ENCODE measurements around the gene COL2A1. TPM values are rescaled to one million over a fixed set of nuclear protein-coding genes. Genes with fewer than 3 reads are reported as not detected.

COL2A1 gene
- total and polyA plus RNA-seq, 4 donors, result not detected

- no peaks in the 10 kb centered on the region for H3K36me3 ChIP-seq (ENCODE audit: control insufficient read depth in 1 of 2, insufficient read depth in 2 of 2, low read length in 1 of 2)
- ATAC-seq (ENCODE audit: low FRiP score), result no peak
- intact Hi-C loops (cut with DNase I), result no loop called here
- DNase-seq, result no peak
- no peaks in the 10 kb centered on the region for H3K9me3 ChIP-seq (ENCODE audit: control insufficient read depth, low read length)
- WGBS, 2 donors, result 81 to 89% methylated on average over 5 of the region's 5 CpGs
- H3K4me1 ChIP-seq (ENCODE audit: control insufficient read depth in 1 of 2, insufficient read depth in 2 of 2, low read length in 2 of 2), result no peaks in the 10 kb centered on the region
- no peaks in the 10 kb centered on the region for H3K27me3 ChIP-seq (ENCODE audit: control insufficient read depth in 1 of 2, insufficient read depth in 2 of 2, low read length in 1 of 2)
- no peak overlapping the region for H3K4me3 ChIP-seq (ENCODE audit: low read length in 2 of 2)
- no peak overlapping the region for H3K27ac ChIP-seq (ENCODE audit: low read depth in 1 of 2, low read length in 2 of 2)
Measured at GRCh38 chr12:47979166-47979565, 25.1 kb downstream of the COL2A1 start.

- H3K4me3 ChIP-seq (ENCODE audit: low read length in 2 of 2), result no peak overlapping the region
- no peak for DNase-seq
- no peak overlapping the region for H3K27ac ChIP-seq (ENCODE audit: low read depth in 1 of 2, low read length in 2 of 2)
- no peak for ATAC-seq (ENCODE audit: low FRiP score)
- no peaks in the 10 kb centered on the region for H3K36me3 ChIP-seq (ENCODE audit: control insufficient read depth in 1 of 2, insufficient read depth in 2 of 2, low read length in 1 of 2)
- no peaks in the 10 kb centered on the region for H3K4me1 ChIP-seq (ENCODE audit: control insufficient read depth in 1 of 2, insufficient read depth in 2 of 2, low read length in 2 of 2)
- 87 to 91% methylated on average over 7 of the region's 7 CpGs for WGBS, 2 donors
- intact Hi-C loops (cut with DNase I), result no loop called here
- H3K9me3 ChIP-seq (ENCODE audit: control insufficient read depth, low read length), result no peaks in the 10 kb centered on the region
- no peaks in the 10 kb centered on the region for H3K27me3 ChIP-seq (ENCODE audit: control insufficient read depth in 1 of 2, insufficient read depth in 2 of 2, low read length in 1 of 2)
Measured at GRCh38 chr12:47978598-47978873, 25.7 kb downstream of the COL2A1 start.

- no peak for ATAC-seq (ENCODE audit: low FRiP score)
- Histone ChIP-seq H3K27me3 (ENCODE audit: control insufficient read depth in 1 of 2, insufficient read depth in 2 of 2, low read length in 1 of 2) (no peaks in the 10 kb centered on the region), H3K27ac (ENCODE audit: low read depth in 1 of 2, low read length in 2 of 2) (no peak overlapping the region), H3K4me3 (ENCODE audit: low read length in 2 of 2) (no peak overlapping the region), H3K36me3 (ENCODE audit: control insufficient read depth in 1 of 2, insufficient read depth in 2 of 2, low read length in 1 of 2) (no peaks in the 10 kb centered on the region), H3K4me1 (ENCODE audit: control insufficient read depth in 1 of 2, insufficient read depth in 2 of 2, low read length in 2 of 2) (no peaks in the 10 kb centered on the region), H3K9me3 (ENCODE audit: control insufficient read depth, low read length) (no peaks in the 10 kb centered on the region)
- no peak for DNase-seq
- 84 to 86% methylated on average over 14 to 18 of the region's 18 CpGs for WGBS, 2 donors
- intact Hi-C loops (cut with DNase I), result no loop called here
Measured at GRCh38 chr12:47977772-47978597, 26.3 kb downstream of the COL2A1 start.

- 89 to 92% methylated on average over 12 of the region's 12 CpGs for WGBS, 2 donors
- Histone ChIP-seq H3K27me3 (ENCODE audit: control insufficient read depth in 1 of 2, insufficient read depth in 2 of 2, low read length in 1 of 2) (no peaks in the 10 kb centered on the region), H3K36me3 (ENCODE audit: control insufficient read depth in 1 of 2, insufficient read depth in 2 of 2, low read length in 1 of 2) (no peaks in the 10 kb centered on the region), H3K4me1 (ENCODE audit: control insufficient read depth in 1 of 2, insufficient read depth in 2 of 2, low read length in 2 of 2) (no peaks in the 10 kb centered on the region), H3K27ac (ENCODE audit: low read depth in 1 of 2, low read length in 2 of 2) (no peak overlapping the region), H3K9me3 (ENCODE audit: control insufficient read depth, low read length) (no peaks in the 10 kb centered on the region), H3K4me3 (ENCODE audit: low read length in 2 of 2) (no peak overlapping the region)
- intact Hi-C loops (cut with DNase I), result no loop called here
- DNase-seq (no peak), ATAC-seq (ENCODE audit: low FRiP score) (no peak)
Measured at GRCh38 chr12:47977046-47977771, 27.1 kb downstream of the COL2A1 start.

- Histone ChIP-seq H3K27ac (ENCODE audit: low read depth in 1 of 2, low read length in 2 of 2) (no peak overlapping the region), H3K4me1 (ENCODE audit: control insufficient read depth in 1 of 2, insufficient read depth in 2 of 2, low read length in 2 of 2) (no peaks in the 10 kb centered on the region), H3K36me3 (ENCODE audit: control insufficient read depth in 1 of 2, insufficient read depth in 2 of 2, low read length in 1 of 2) (no peaks in the 10 kb centered on the region), H3K4me3 (ENCODE audit: low read length in 2 of 2) (no peak overlapping the region), H3K9me3 (ENCODE audit: control insufficient read depth, low read length) (no peaks in the 10 kb centered on the region), H3K27me3 (ENCODE audit: control insufficient read depth in 1 of 2, insufficient read depth in 2 of 2, low read length in 1 of 2) (no peaks in the 10 kb centered on the region)
- 95 to 96% methylated on average over 11 of the region's 11 CpGs for WGBS, 2 donors
- DNase-seq (no peak), ATAC-seq (ENCODE audit: low FRiP score) (no peak)
- intact Hi-C loops (cut with DNase I), result no loop called here
Measured at GRCh38 chr12:47975816-47976215, 28.5 kb downstream of the COL2A1 start.

GRCh38 chr12:47975036-47975620 is 29.1 kb downstream of the COL2A1 start:
- ATAC-seq (ENCODE audit: low FRiP score) (no peak), DNase-seq (no peak)
- intact Hi-C loops (cut with DNase I), result no loop called here

GRCh38 chr12:47973870-47974269 is 30.4 kb downstream of the COL2A1 start:
- intact Hi-C loops (cut with DNase I), result no loop called here
- Histone ChIP-seq H3K27ac (ENCODE audit: low read depth in 1 of 2, low read length in 2 of 2) (no peak overlapping the region), H3K36me3 (ENCODE audit: control insufficient read depth in 1 of 2, insufficient read depth in 2 of 2, low read length in 1 of 2) (no peaks in the 10 kb centered on the region), H3K4me3 (ENCODE audit: low read length in 2 of 2) (no peak overlapping the region), H3K27me3 (ENCODE audit: control insufficient read depth in 1 of 2, insufficient read depth in 2 of 2, low read length in 1 of 2) (no peaks in the 10 kb centered on the region), H3K9me3 (ENCODE audit: control insufficient read depth, low read length) (no peaks in the 10 kb centered on the region), H3K4me1 (ENCODE audit: control insufficient read depth in 1 of 2, insufficient read depth in 2 of 2, low read length in 2 of 2) (no peaks in the 10 kb centered on the region)
- no peak for DNase-seq
- ATAC-seq (ENCODE audit: low FRiP score), result no peak
- WGBS, 2 donors, result 93 to 96% methylated on average over 9 of the region's 9 CpGs

More at GRCh38 chr12:47975036-47975620, 29.1 kb downstream of the COL2A1 start:
- Histone ChIP-seq H3K27ac (ENCODE audit: low read depth in 1 of 2, low read length in 2 of 2) (no peak overlapping the region), H3K4me1 (ENCODE audit: control insufficient read depth in 1 of 2, insufficient read depth in 2 of 2, low read length in 2 of 2) (no peaks in the 10 kb centered on the region), H3K4me3 (ENCODE audit: low read length in 2 of 2) (no peak overlapping the region), H3K27me3 (ENCODE audit: control insufficient read depth in 1 of 2, insufficient read depth in 2 of 2, low read length in 1 of 2) (no peaks in the 10 kb centered on the region), H3K9me3 (ENCODE audit: control insufficient read depth, low read length) (no peaks in the 10 kb centered on the region), H3K36me3 (ENCODE audit: control insufficient read depth in 1 of 2, insufficient read depth in 2 of 2, low read length in 1 of 2) (no peaks in the 10 kb centered on the region)
- 96 to 98% methylated on average over 16 of the region's 16 CpGs for WGBS, 2 donors

- Histone ChIP-seq H3K4me1 (ENCODE audit: control insufficient read depth in 1 of 2, insufficient read depth in 2 of 2, low read length in 2 of 2) (no peaks in the 10 kb centered on the region), H3K27ac (ENCODE audit: low read depth in 1 of 2, low read length in 2 of 2) (no peak overlapping the region), H3K9me3 (ENCODE audit: control insufficient read depth, low read length) (no peaks in the 10 kb centered on the region), H3K4me3 (ENCODE audit: low read length in 2 of 2) (no peak overlapping the region), H3K27me3 (ENCODE audit: control insufficient read depth in 1 of 2, insufficient read depth in 2 of 2, low read length in 1 of 2) (no peaks in the 10 kb centered on the region), H3K36me3 (ENCODE audit: control insufficient read depth in 1 of 2, insufficient read depth in 2 of 2, low read length in 1 of 2) (no peaks in the 10 kb centered on the region)
- no peak for DNase-seq
- intact Hi-C loops (cut with DNase I), result no loop called here
- no peak for ATAC-seq (ENCODE audit: low FRiP score)
- WGBS, 2 donors, result 79 to 81% methylated on average over 6 of the region's 6 CpGs
Measured at GRCh38 chr12:47972895-47973294, 31.4 kb downstream of the COL2A1 start.

- H3K36me3 ChIP-seq (ENCODE audit: control insufficient read depth in 1 of 2, insufficient read depth in 2 of 2, low read length in 1 of 2), result peaks cover 0 to 1% of the 10 kb centered on the region in 2 donors
- H3K27ac ChIP-seq (ENCODE audit: low read depth in 1 of 2, low read length in 2 of 2), result no peak overlapping the region
- 89 to 92% methylated on average over 7 of the region's 7 CpGs for WGBS, 2 donors
- no peaks in the 10 kb centered on the region for H3K27me3 ChIP-seq (ENCODE audit: control insufficient read depth in 1 of 2, insufficient read depth in 2 of 2, low read length in 1 of 2)
- no peak for ATAC-seq (ENCODE audit: low FRiP score)
- no peaks in the 10 kb centered on the region for H3K4me1 ChIP-seq (ENCODE audit: control insufficient read depth in 1 of 2, insufficient read depth in 2 of 2, low read length in 2 of 2)
- no peak overlapping the region for H3K4me3 ChIP-seq (ENCODE audit: low read length in 2 of 2)
- no peaks in the 10 kb centered on the region for H3K9me3 ChIP-seq (ENCODE audit: control insufficient read depth, low read length)
- DNase-seq, result no peak
- intact Hi-C loops (cut with DNase I), result no loop called here
Measured at GRCh38 chr12:47970843-47971242, 33.4 kb downstream of the COL2A1 start.

Measured in aorta (tissue), 5 donors.